ENCODE results near the gene TLR7.

TLR7 gene

DNA sequence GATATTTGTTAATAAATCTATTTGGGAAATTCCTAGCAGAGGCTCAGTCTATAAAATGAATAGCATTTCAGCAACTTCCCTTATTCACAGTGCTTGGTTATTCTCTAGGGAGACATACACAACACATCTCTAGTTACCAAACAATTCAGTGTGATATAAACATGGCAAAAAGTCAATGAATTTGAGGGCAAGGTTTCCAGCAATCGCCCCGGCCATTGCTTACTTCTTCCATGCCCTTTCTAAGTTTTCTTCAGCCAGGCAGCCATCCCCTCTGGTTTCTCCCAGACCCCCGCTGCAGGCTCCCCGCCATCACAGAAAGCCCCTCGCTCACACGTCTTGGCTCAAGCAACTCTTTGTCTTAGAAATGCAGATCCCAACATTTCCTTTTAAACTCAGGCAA is 4.4 kb downstream of the TLR7 start:
- Histone ChIP-seq H3K4me1 (ENCODE audit: control insufficient read depth, insufficient read depth, low read length) (peaks cover 3% of the 10 kb centered on the region; the same call in 1 of the 2 replicates), H3K4me3 (ENCODE audit: low read depth, low read length) (no peak overlapping the region), H3K36me3 (ENCODE audit: control insufficient read depth in 2 of 2, insufficient read depth in 1 of 2, low read length in 2 of 2) (no peaks in the 10 kb centered on the region), H3K9me3 (ENCODE audit: control insufficient read depth, insufficient read depth, low read depth, low read length) (no peaks in the 10 kb centered on the region), H3K27ac (ENCODE audit: extremely low read depth, low read depth, low read length) (no peak overlapping the region)
- CTCF ChIA-PET: no interaction called here
- TF ChIP-seq, protein P1, sequence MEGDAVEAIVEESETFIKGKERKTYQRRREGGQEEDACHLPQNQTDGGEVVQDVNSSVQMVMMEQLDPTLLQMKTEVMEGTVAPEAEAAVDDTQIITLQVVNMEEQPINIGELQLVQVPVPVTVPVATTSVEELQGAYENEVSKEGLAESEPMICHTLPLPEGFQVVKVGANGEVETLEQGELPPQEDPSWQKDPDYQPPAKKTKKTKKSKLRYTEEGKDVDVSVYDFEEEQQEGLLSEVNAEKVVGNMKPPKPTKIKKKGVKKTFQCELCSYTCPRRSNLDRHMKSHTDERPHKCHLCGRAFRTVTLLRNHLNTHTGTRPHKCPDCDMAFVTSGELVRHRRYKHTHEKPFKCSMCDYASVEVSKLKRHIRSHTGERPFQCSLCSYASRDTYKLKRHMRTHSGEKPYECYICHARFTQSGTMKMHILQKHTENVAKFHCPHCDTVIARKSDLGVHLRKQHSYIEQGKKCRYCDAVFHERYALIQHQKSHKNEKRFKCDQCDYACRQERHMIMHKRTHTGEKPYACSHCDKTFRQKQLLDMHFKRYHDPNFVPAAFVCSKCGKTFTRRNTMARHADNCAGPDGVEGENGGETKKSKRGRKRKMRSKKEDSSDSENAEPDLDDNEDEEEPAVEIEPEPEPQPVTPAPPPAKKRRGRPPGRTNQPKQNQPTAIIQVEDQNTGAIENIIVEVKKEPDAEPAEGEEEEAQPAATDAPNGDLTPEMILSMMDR (tag by site-specific recombination; IDR thresholded peaks at IDR 0.05): no peak
- TF ChIP-seq ZNF394 (tag by site-specific recombination; IDR thresholded peaks at IDR 0.05; ENCODE audit: borderline replicate concordance): no peak
- TF ChIP-seq, protein P2, sequence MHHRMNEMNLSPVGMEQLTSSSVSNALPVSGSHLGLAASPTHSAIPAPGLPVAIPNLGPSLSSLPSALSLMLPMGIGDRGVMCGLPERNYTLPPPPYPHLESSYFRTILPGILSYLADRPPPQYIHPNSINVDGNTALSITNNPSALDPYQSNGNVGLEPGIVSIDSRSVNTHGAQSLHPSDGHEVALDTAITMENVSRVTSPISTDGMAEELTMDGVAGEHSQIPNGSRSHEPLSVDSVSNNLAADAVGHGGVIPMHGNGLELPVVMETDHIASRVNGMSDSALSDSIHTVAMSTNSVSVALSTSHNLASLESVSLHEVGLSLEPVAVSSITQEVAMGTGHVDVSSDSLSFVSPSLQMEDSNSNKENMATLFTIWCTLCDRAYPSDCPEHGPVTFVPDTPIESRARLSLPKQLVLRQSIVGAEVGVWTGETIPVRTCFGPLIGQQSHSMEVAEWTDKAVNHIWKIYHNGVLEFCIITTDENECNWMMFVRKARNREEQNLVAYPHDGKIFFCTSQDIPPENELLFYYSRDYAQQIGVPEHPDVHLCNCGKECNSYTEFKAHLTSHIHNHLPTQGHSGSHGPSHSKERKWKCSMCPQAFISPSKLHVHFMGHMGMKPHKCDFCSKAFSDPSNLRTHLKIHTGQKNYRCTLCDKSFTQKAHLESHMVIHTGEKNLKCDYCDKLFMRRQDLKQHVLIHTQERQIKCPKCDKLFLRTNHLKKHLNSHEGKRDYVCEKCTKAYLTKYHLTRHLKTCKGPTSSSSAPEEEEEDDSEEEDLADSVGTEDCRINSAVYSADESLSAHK (tag by site-specific recombination; IDR thresholded peaks at IDR 0.05): no peak
- TF ChIP-seq ZNF404 (tag by site-specific recombination; IDR thresholded peaks at IDR 0.05): no peak
- TF ChIP-seq ZNF184 (tag by site-specific recombination; IDR thresholded peaks at IDR 0.05): no peak
- no peak for TF ChIP-seq ZNF585B (tag by site-specific recombination; IDR thresholded peaks at IDR 0.05)
- no peak for TF ChIP-seq SP3 (tag by site-specific recombination; IDR thresholded peaks at IDR 0.05)
- no peak for TF ChIP-seq MZF1 (tag by site-specific recombination; IDR thresholded peaks at IDR 0.05; ENCODE audit: borderline replicate concordance)
- no peak for TF ChIP-seq ZNF423 (tag by site-specific recombination; IDR thresholded peaks at IDR 0.05)
- TF ChIP-seq, protein P3, sequence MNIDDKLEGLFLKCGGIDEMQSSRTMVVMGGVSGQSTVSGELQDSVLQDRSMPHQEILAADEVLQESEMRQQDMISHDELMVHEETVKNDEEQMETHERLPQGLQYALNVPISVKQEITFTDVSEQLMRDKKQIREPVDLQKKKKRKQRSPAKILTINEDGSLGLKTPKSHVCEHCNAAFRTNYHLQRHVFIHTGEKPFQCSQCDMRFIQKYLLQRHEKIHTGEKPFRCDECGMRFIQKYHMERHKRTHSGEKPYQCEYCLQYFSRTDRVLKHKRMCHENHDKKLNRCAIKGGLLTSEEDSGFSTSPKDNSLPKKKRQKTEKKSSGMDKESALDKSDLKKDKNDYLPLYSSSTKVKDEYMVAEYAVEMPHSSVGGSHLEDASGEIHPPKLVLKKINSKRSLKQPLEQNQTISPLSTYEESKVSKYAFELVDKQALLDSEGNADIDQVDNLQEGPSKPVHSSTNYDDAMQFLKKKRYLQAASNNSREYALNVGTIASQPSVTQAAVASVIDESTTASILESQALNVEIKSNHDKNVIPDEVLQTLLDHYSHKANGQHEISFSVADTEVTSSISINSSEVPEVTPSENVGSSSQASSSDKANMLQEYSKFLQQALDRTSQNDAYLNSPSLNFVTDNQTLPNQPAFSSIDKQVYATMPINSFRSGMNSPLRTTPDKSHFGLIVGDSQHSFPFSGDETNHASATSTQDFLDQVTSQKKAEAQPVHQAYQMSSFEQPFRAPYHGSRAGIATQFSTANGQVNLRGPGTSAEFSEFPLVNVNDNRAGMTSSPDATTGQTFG (tag by site-specific recombination; IDR thresholded peaks at IDR 0.05; ENCODE audit: borderline replicate concordance): no peak
- no peak for TF ChIP-seq ZNF155 (tag by site-specific recombination; IDR thresholded peaks at IDR 0.05)
- no peak for TF ChIP-seq EGR2 (tag by site-specific recombination; IDR thresholded peaks at IDR 0.05; ENCODE audit: low read depth)
- TF ChIP-seq ZNF416 (tag by site-specific recombination; IDR thresholded peaks at IDR 0.05): no peak
- TF ChIP-seq ZNF341 (tag by site-specific recombination; IDR thresholded peaks at IDR 0.05; ENCODE audit: low read depth): no peak
- no peak for TF ChIP-seq ZNF140 (tag by site-specific recombination; IDR thresholded peaks at IDR 0.05)
- POLR2A ChIA-PET: no interaction called here

DNA sequence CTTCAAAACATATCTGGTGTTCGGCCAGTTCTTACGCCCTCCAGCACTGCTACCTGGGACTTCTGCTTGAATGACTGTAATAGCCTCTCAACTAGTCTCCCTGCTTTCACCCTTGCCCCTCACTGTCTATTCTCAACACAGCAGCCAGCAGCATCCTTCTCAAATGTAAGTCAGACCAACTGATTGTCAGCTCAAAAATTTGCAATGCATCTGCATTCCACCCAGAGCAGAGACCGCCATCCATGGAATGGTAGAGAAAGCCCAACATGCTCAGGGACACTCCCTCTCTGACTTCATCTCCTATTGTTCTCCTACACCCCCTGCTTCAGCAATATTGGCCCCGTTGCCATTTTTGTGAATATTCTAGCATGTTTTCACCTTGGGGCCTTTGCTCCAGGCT is 5.9 kb downstream of the TLR7 start:
- Histone ChIP-seq H3K4me1 (ENCODE audit: control insufficient read depth, insufficient read depth, low read length) (peaks cover 3% of the 10 kb centered on the region; the same call in 1 of the 2 replicates), H3K4me3 (ENCODE audit: low read depth, low read length) (no peak overlapping the region), H3K36me3 (ENCODE audit: control insufficient read depth in 2 of 2, insufficient read depth in 1 of 2, low read length in 2 of 2) (no peaks in the 10 kb centered on the region), H3K9me3 (ENCODE audit: control insufficient read depth, insufficient read depth, low read depth, low read length) (no peaks in the 10 kb centered on the region), H3K27ac (ENCODE audit: extremely low read depth, low read depth, low read length) (no peak overlapping the region)
- CTCF ChIA-PET: no interaction called here
- POLR2A ChIA-PET: no interaction called here
- TF ChIP-seq ZNF48 (tag by site-specific recombination; IDR thresholded peaks at IDR 0.05) (no peak), ZNF510 (tag by site-specific recombination; IDR thresholded peaks at IDR 0.05; ENCODE audit: insufficient replicate concordance) (no peak), SCRT1 (tag by site-specific recombination; IDR thresholded peaks at IDR 0.05; ENCODE audit: borderline replicate concordance) (no peak), ZBTB7A (tag by site-specific recombination; IDR thresholded peaks at IDR 0.05; ENCODE audit: low read depth) (no peak), ZNF174 (tag by site-specific recombination; IDR thresholded peaks at IDR 0.05) (no peak), EGR2 (tag by site-specific recombination; IDR thresholded peaks at IDR 0.05; ENCODE audit: low read depth) (no peak), ZBTB17 (tag by site-specific recombination; IDR thresholded peaks at IDR 0.05) (no peak), ZNF341 (tag by site-specific recombination; IDR thresholded peaks at IDR 0.05; ENCODE audit: low read depth) (no peak), ZFHX2 (tag by site-specific recombination; conservative IDR thresholded peaks at IDR 0.05) (no peak)
- TF ChIP-seq, protein P4, sequence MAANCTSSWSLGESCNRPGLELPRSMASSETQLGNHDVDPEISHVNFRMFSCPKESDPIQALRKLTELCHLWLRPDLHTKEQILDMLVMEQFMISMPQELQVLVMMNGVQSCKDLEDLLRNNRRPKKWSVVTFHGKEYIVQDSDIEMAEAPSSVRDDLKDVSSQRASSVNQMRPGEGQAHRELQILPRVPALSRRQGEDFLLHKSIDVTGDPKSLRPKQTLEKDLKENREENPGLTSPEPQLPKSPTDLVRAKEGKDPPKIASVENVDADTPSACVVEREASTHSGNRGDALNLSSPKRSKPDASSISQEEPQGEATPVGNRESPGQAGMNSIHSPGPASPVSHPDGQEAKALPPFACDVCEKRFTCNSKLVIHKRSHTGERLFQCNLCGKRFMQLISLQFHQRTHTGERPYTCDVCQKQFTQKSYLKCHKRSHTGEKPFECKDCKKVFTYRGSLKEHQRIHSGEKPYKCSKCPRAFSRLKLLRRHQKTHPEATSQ (tag by site-specific recombination; IDR thresholded peaks at IDR 0.05): no peak
- TF ChIP-seq, protein P5, sequence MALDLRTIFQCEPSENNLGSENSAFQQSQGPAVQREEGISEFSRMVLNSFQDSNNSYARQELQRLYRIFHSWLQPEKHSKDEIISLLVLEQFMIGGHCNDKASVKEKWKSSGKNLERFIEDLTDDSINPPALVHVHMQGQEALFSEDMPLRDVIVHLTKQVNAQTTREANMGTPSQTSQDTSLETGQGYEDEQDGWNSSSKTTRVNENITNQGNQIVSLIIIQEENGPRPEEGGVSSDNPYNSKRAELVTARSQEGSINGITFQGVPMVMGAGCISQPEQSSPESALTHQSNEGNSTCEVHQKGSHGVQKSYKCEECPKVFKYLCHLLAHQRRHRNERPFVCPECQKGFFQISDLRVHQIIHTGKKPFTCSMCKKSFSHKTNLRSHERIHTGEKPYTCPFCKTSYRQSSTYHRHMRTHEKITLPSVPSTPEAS (tag by site-specific recombination; IDR thresholded peaks at IDR 0.05): no peak
- TF ChIP-seq, protein P6, sequence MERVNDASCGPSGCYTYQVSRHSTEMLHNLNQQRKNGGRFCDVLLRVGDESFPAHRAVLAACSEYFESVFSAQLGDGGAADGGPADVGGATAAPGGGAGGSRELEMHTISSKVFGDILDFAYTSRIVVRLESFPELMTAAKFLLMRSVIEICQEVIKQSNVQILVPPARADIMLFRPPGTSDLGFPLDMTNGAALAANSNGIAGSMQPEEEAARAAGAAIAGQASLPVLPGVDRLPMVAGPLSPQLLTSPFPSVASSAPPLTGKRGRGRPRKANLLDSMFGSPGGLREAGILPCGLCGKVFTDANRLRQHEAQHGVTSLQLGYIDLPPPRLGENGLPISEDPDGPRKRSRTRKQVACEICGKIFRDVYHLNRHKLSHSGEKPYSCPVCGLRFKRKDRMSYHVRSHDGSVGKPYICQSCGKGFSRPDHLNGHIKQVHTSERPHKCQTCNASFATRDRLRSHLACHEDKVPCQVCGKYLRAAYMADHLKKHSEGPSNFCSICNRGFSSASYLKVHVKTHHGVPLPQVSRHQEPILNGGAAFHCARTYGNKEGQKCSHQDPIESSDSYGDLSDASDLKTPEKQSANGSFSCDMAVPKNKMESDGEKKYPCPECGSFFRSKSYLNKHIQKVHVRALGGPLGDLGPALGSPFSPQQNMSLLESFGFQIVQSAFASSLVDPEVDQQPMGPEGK (tag by site-specific recombination; IDR thresholded peaks at IDR 0.05): no peak

All from HEK293 (cell line).